Measurements from ENCODE around the gene GNG7.

Gene GNG7

DNA sequence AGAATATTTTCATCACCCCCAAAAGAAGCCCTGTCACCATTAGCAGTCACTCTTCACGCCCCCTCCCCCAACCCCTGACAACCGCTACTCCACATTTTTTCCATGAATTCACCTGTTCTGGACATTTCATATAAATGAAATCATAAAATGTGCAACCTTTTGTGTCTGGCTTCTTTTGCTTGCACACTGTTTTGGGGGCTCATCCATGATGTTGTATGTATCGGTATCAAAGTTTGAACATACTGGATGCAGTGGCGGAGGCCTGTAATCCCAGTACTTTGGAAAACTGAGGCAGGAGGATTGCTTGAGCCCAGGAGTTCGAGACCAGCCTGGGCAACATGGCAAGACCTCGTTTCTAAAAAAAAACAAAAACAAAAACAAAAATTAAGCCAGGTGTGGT, 219.4 kb downstream of the GNG7 start:
- H3K9me3 ChIP-seq (ENCODE audit: control insufficient read depth, insufficient read depth, low read length): no peaks in the 10 kb centered on the region
- H3K4me1 ChIP-seq (ENCODE audit: control insufficient read depth, insufficient read depth, low read length): no peaks in the 10 kb centered on the region
- DNase-seq (ENCODE audit: low read depth, low spot score): no peak
- H3K27me3 ChIP-seq (ENCODE audit: control insufficient read depth, insufficient read depth, low read length): peaks cover 2% of the 10 kb centered on the region; the same call in 1 of the 2 replicates
- H3K4me3 ChIP-seq (ENCODE audit: low read length): no peak overlapping the region
- no peak overlapping the region for H3K27ac ChIP-seq (ENCODE audit: low read length)
- WGBS (ENCODE audit: insufficient coverage, insufficient read length): no CpG with 5 or more reads among the region's 6 CpGs
- no peaks in the 10 kb centered on the region for H3K36me3 ChIP-seq (ENCODE audit: control insufficient read depth, insufficient read depth, low read length)

DNA sequence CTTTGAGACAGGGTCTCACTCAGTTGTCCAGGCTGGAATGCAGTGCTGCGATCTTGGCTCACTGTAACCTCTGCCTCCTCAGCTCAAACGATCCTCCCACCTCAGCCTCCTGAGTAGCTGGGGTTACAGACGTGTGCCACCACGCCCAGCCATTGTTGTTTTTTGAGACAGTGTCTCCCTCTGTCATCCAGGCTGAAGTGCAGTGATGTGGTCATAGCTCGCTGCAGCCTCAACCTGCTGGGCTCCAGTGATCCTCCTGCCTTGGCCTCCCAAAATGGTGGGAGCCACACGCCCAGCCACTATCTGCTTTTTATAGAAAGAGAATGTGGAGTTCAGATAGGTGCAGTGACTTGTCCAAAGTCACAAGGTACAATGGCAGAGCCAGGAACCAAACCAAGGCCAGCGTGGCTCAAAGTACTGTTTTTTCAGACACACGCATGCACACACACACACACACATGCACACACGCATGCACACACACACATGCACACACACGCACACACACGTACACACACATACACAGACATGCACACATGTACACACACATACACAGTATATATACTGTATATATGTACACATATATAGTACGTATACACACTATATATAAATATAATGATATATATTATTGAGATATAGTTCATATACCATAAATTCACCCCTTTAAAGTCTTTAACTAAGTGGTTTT, 220.0 kb downstream of the GNG7 start:
- H3K27ac ChIP-seq (ENCODE audit: low read length): no peak overlapping the region
- H3K4me3 ChIP-seq (ENCODE audit: low read length): no peak overlapping the region
- no peaks in the 10 kb centered on the region for H3K9me3 ChIP-seq (ENCODE audit: control insufficient read depth, insufficient read depth, low read length)
- peaks cover 2% of the 10 kb centered on the region; the same call in 1 of the 2 replicates for H3K4me1 ChIP-seq (ENCODE audit: control insufficient read depth, insufficient read depth, low read length)
- peaks cover 2% of the 10 kb centered on the region; the same call in 1 of the 2 replicates for H3K27me3 ChIP-seq (ENCODE audit: control insufficient read depth, insufficient read depth, low read length)
- DNase-seq (ENCODE audit: low read depth, low spot score): no peak
- H3K36me3 ChIP-seq (ENCODE audit: control insufficient read depth, insufficient read depth, low read length): no peaks in the 10 kb centered on the region
- WGBS (ENCODE audit: insufficient coverage, insufficient read length): no CpG with 5 or more reads among the region's 12 CpGs

DNA sequence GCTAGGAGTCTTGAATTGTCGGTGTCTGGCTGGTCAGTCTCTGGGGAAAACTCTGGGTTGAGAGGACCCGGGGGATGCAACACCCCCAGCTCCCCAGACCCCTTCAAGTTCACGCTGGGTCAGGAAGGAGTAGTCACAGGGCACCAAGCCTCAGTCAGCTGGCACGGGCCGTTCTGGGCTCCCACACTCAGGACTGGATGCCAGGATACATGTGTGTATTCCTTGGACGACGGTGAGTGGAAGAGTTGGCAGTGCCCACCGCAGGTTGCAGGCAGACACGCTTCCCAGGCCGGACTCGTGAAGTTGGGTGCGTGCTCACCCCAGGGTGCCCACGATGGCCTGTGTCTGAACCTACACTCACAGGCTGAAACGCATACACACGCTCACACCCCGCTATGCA, 221.0 kb downstream of the GNG7 start:
- no CpG with 5 or more reads among the region's 16 CpGs for WGBS (ENCODE audit: insufficient coverage, insufficient read length)
- no peak overlapping the region for H3K4me3 ChIP-seq (ENCODE audit: low read length)
- no peak for DNase-seq (ENCODE audit: low read depth, low spot score)
- no peaks in the 10 kb centered on the region for H3K27me3 ChIP-seq (ENCODE audit: control insufficient read depth, insufficient read depth, low read length)
- no peaks in the 10 kb centered on the region for H3K9me3 ChIP-seq (ENCODE audit: control insufficient read depth, insufficient read depth, low read length)
- no peak overlapping the region for H3K27ac ChIP-seq (ENCODE audit: low read length)
- no peaks in the 10 kb centered on the region for H3K36me3 ChIP-seq (ENCODE audit: control insufficient read depth, insufficient read depth, low read length)
- H3K4me1 ChIP-seq (ENCODE audit: control insufficient read depth, insufficient read depth, low read length): peaks cover 5% of the 10 kb centered on the region; the same call in 1 of the 2 replicates

DNA sequence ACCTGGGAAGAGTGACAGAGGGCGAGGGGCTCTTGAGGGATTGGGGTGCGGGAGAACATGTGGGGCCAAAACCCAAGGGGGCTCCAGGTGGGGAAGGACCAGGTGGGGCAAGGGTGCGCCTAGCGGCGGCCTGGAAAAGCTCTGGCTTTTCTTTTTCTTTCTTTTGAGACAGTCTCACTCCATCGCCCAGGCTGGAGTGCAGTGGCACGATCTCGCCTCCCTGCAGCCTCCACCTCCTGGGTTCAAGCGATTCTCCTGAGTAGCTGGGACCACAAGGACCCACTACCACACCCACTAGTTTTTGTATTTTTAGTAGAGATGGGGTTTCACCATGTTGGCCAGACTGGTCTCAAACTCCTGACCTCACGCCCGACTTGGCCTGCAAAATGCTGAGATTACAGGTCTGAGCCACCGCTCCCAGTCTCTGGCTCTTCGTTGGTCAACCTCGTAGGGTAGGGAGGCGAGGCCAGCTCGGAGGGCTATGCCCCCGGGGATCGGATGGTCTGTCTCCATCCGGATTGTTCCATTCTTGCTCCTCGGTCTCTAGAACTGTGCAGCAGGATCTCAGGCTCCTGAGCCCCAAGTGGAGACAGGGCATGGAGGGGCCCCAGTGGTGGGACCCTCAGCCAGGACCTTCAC, 222.8 kb downstream of the GNG7 start:
- H3K4me3 ChIP-seq (ENCODE audit: low read length): peak overlapping the region; percentile 55; the same call in 1 of the 2 replicates
- DNase-seq (ENCODE audit: low read depth, low spot score): no peak
- no peaks in the 10 kb centered on the region for H3K36me3 ChIP-seq (ENCODE audit: control insufficient read depth, insufficient read depth, low read length)
- no peak overlapping the region for H3K27ac ChIP-seq (ENCODE audit: low read length)
- no peaks in the 10 kb centered on the region for H3K9me3 ChIP-seq (ENCODE audit: control insufficient read depth, insufficient read depth, low read length)
- peaks cover 5% of the 10 kb centered on the region; the same call in 1 of the 2 replicates for H3K4me1 ChIP-seq (ENCODE audit: control insufficient read depth, insufficient read depth, low read length)
- no peaks in the 10 kb centered on the region for H3K27me3 ChIP-seq (ENCODE audit: control insufficient read depth, insufficient read depth, low read length)
- no CpG with 5 or more reads among the region's 20 CpGs for WGBS (ENCODE audit: insufficient coverage, insufficient read length)

DNA sequence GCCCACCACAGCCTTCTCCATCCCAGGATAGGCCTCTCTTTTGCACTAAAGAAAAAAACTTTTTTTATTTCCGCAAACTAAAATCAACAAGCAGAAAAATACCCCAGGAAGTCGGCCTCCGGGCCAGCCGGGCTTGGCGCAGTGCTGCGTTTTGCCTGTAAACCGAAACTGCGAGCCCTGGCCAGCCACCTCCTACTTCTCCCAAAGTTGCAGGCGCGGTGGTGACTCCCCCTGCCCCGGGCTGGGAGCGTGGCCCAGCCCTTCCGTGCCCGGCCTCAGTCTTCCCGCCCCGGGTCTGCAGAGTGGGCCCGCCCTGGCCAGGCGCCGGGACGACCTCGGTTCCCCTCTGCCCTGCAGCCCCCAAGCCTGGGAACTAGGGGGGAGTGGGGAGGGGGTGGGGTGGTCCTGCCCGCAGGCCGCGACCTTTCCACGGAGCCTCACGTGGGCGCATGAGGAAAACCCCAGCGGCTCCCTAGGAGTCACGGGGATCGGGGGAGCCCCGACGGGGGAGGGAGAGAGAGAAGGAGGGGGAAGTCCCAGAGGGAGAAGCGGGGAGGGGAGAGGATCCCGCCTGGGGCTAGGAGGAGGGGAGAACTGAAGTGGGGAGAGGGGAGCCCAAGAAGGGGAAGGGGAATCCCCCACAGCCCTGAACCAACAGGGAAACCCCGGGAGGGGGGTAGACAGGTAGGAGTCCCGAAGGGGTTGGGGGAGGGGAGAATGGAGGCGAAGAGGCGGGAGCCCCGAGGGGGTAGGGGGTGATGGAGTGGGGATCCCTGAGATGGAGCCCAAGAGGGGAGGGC, 223.5 kb downstream of the GNG7 start:
- H3K27ac ChIP-seq (ENCODE audit: low read length): no peak overlapping the region
- no CpG with 5 or more reads among the region's 39 CpGs for WGBS (ENCODE audit: insufficient coverage, insufficient read length)
- H3K36me3 ChIP-seq (ENCODE audit: control insufficient read depth, insufficient read depth, low read length): no peaks in the 10 kb centered on the region
- H3K4me3 ChIP-seq (ENCODE audit: low read length): peak overlapping the region; percentile 55; the same call in 1 of the 2 replicates
- no peaks in the 10 kb centered on the region for H3K27me3 ChIP-seq (ENCODE audit: control insufficient read depth, insufficient read depth, low read length)
- H3K4me1 ChIP-seq (ENCODE audit: control insufficient read depth, insufficient read depth, low read length): peaks cover 5% of the 10 kb centered on the region; the same call in 1 of the 2 replicates
- H3K9me3 ChIP-seq (ENCODE audit: control insufficient read depth, insufficient read depth, low read length): no peaks in the 10 kb centered on the region
- no peak for DNase-seq (ENCODE audit: low read depth, low spot score)

DNA sequence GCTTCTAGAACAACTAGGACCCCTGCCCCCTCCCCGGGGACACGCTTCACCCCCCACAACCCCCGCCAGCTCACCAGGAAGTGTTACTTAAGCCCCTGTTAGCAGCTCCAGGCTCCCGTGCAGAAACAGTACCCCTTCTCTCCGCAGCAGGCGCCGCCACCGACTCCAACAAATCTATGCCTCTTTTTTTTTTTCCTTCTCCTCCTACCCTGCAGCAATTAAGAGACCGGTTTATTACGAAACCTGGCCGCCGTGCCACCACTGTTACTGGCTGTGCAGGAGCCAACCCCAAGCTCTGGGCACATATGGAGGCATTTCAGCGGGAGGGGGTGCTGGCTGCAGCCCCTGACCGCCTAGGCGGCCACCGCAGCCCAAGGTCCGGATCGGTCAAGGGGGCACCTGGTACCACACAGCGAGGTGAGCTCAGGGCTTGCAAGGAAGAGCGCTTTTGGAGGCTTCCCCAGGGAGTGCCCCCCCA, 224.2 kb downstream of the GNG7 start:
- Histone ChIP-seq H3K9me3 (ENCODE audit: control insufficient read depth, insufficient read depth, low read length) (no peaks in the 10 kb centered on the region), H3K4me3 (ENCODE audit: low read length) (peak overlapping the region; percentile 55; the same call in 1 of the 2 replicates), H3K36me3 (ENCODE audit: control insufficient read depth, insufficient read depth, low read length) (no peaks in the 10 kb centered on the region), H3K4me1 (ENCODE audit: control insufficient read depth, insufficient read depth, low read length) (peaks cover 5% of the 10 kb centered on the region; the same call in 1 of the 2 replicates), H3K27me3 (ENCODE audit: control insufficient read depth, insufficient read depth, low read length) (no peaks in the 10 kb centered on the region), H3K27ac (ENCODE audit: low read length) (no peak overlapping the region)
- no peak for DNase-seq (ENCODE audit: low read depth, low spot score)
- WGBS (ENCODE audit: insufficient coverage, insufficient read length): no CpG with 5 or more reads among the region's 20 CpGs

DNA sequence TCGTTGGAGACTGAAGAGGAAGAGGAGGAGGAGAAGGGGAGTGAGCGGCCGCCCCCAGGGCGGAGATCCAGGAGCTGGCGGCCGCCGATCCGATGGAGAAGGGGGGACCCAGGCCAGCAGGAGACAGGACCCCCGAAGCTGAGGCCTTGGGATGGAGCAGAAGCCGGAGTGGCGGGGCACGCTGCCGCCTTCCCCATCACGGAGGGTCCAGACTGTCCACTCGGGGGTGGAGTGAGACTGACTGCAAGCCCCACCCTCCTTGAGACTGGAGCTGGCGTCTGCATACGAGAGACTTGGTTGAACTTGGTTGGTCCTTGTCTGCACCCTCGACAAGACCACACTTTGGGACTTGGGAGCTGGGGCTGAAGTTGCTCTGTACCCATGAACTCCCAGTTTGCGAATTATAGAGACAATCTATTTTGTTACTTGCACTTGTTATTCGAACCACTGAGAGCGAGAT, 224.7 kb downstream of the GNG7 start:
- Histone ChIP-seq H3K27me3 (ENCODE audit: control insufficient read depth, insufficient read depth, low read length) (no peaks in the 10 kb centered on the region), H3K9me3 (ENCODE audit: control insufficient read depth, insufficient read depth, low read length) (no peaks in the 10 kb centered on the region), H3K4me1 (ENCODE audit: control insufficient read depth, insufficient read depth, low read length) (peaks cover 5% of the 10 kb centered on the region; the same call in 1 of the 2 replicates), H3K4me3 (ENCODE audit: low read length) (no peak overlapping the region), H3K36me3 (ENCODE audit: control insufficient read depth, insufficient read depth, low read length) (no peaks in the 10 kb centered on the region), H3K27ac (ENCODE audit: low read length) (no peak overlapping the region)
- DNase-seq (ENCODE audit: low read depth, low spot score): no peak
- no CpG with 5 or more reads among the region's 21 CpGs for WGBS (ENCODE audit: insufficient coverage, insufficient read length)

DNA sequence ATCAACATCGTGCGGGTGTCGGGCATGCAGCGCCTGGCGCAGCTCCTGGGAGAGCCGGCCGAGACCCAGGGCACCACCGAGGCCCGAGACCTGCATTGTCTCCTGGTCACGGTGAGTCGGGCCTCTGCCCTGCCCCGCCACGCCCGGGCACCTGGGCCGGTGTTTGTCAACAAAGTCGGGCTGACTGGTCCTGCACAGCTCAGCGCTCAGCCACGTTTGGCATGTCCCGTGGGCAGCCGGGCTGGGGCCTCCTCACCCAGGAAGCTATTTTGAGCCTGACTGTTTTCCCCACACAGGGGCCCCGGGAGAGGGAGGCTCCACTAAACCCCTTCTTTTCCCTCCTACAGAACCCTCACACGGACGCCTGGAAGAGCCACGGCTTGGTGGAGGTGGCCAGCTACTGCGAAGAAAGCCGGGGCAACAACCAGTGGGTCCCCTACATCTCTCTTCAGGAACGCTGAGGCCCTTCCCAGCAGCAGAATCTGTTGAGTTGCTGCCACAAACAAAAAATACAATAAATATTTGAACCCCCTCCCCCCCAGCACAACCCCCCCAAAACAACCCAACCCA, 225.3 kb downstream of the GNG7 start:
- no CpG with 5 or more reads among the region's 27 CpGs for WGBS (ENCODE audit: insufficient coverage, insufficient read length)
- no peak overlapping the region for H3K27ac ChIP-seq (ENCODE audit: low read length)
- H3K4me3 ChIP-seq (ENCODE audit: low read length): peak overlapping the region; percentile 74; the same call in 1 of the 2 replicates
- no peak for DNase-seq (ENCODE audit: low read depth, low spot score)
- H3K36me3 ChIP-seq (ENCODE audit: control insufficient read depth, insufficient read depth, low read length): no peaks in the 10 kb centered on the region
- H3K27me3 ChIP-seq (ENCODE audit: control insufficient read depth, insufficient read depth, low read length): no peaks in the 10 kb centered on the region
- H3K4me1 ChIP-seq (ENCODE audit: control insufficient read depth, insufficient read depth, low read length): peaks cover 5% of the 10 kb centered on the region; the same call in 1 of the 2 replicates
- H3K9me3 ChIP-seq (ENCODE audit: control insufficient read depth, insufficient read depth, low read length): no peaks in the 10 kb centered on the region

DNA sequence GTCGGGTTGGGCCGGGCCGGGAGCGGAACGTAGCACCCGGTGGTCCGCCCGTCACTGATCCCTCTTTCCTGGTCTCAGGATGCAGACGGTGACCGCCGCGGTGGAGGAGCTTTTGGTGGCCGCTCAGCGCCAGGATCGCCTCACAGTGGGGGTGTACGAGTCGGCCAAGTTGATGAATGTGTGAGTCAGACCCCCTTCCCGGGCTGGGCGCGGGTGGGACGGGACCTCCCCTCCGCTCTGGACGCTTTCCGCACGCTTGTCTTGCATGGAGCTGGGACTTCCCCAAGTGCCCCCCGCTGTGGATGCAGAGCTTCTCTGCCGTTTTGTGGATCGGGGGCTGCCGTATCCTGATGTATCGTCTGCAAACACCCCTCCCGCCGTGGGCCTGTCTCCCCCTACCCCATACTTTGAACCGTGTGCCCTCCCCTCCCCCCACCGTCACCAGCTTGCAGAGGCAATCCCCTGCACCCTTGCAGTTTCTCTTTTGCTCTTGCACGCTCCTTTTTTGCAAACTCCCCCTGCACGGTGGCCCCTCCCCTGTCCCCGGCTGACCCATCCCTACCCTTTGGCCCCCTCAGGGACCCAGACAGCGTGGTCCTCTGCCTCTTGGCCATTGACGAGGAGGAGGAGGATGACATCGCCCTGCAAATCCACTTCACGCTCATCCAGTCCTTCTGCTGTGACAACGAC, 225.9 kb downstream of the GNG7 start:
- H3K9me3 ChIP-seq (ENCODE audit: control insufficient read depth, insufficient read depth, low read length): no peaks in the 10 kb centered on the region
- peaks cover 5% of the 10 kb centered on the region; the same call in 1 of the 2 replicates for H3K4me1 ChIP-seq (ENCODE audit: control insufficient read depth, insufficient read depth, low read length)
- no peak overlapping the region for H3K27ac ChIP-seq (ENCODE audit: low read length)
- no CpG with 5 or more reads among the region's 42 CpGs for WGBS (ENCODE audit: insufficient coverage, insufficient read length)
- no peak for DNase-seq (ENCODE audit: low read depth, low spot score)
- H3K4me3 ChIP-seq (ENCODE audit: low read length): peak overlapping the region; percentile 74
- H3K36me3 ChIP-seq (ENCODE audit: control insufficient read depth, insufficient read depth, low read length): no peaks in the 10 kb centered on the region
- no peaks in the 10 kb centered on the region for H3K27me3 ChIP-seq (ENCODE audit: control insufficient read depth, insufficient read depth, low read length)

Data from iPS DF 6.9 (cell line).